Liver (tissue), 3 donors: ENCODE measurements around the gene MAN2C1.
A peak's percentile ranks its signal among the peaks of the same experiment; 100 is the strongest.

Experiments
- GABPA ChIP-seq, 2 donors: IDR thresholded peaks in 1 of 2; conservative IDR thresholded peaks in 1 of 2; 2 replicates each; pipeline ENCODE4 v1.6.1; 2016; ENCODE audit warnings: antibody characterized with exemption in 2 of 2, mild to moderate bottlenecking in 1 of 2, moderate library complexity in 1 of 2
- JUND ChIP-seq, 2 donors: IDR thresholded peaks; 2 replicates each; pipeline ENCODE4 v1.6.1; 2016; ENCODE audit warnings: antibody characterized with exemption in 2 of 2
- SP1 ChIP-seq: IDR thresholded peaks from 2 replicates; pipeline ENCODE4 v1.6.1; 2018; ENCODE audit warnings: antibody characterized with exemption, mild to moderate bottlenecking
- TF ChIP-seq, protein P1 (sequence below): fragments of 150-350 bp; IDR thresholded peaks from 2 replicates; pipeline ENCODE4 v1.5.1; 2017; ENCODE audit warnings: improper control_type of control experiment, low read depth, low read length; ENCODE audit not compliant: missing input control
- TF ChIP-seq, protein P2 (sequence below): IDR thresholded peaks from 2 replicates; pipeline ENCODE4 v1.6.1; 2016; ENCODE audit warnings: antibody characterized with exemption, mild to moderate bottlenecking
- TF ChIP-seq, protein P3 (sequence below): IDR thresholded peaks from 2 replicates; pipeline ENCODE4 v1.6.1; 2016; ENCODE audit warnings: antibody characterized with exemption
- donor health status: healthy.
- donor health status: healthy.

DNA sequence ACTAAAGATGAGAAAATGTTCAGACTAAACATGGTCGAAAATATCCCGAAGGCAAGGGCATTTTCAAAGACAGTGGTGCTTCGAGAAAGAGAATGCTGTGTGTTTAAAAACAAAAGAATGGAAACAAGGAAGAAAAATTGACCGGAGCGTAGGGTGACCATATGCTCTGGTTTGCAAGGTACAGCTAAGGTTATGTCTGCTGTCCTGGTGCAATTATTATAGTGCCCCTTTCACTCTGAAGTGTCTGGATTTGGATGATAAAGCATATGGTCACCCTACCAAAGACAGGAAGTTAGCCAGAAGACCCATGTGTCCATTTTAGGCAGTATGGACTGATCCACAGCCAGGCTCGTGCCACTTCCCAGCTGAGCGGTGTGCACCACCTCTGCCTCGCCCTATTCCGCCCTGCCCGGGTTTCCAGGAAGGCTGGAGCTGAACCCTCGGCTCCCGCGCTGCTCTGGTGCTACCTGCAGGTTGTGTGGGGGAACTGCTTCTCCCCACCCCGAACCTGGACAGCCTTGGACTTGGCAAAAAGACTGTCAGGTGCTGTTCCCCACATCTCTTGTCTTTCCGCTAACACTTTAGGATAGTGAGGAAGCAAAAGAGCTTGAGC, 60.5 kb downstream of the MAN2C1 start:
- TF ChIP-seq, protein P1, sequence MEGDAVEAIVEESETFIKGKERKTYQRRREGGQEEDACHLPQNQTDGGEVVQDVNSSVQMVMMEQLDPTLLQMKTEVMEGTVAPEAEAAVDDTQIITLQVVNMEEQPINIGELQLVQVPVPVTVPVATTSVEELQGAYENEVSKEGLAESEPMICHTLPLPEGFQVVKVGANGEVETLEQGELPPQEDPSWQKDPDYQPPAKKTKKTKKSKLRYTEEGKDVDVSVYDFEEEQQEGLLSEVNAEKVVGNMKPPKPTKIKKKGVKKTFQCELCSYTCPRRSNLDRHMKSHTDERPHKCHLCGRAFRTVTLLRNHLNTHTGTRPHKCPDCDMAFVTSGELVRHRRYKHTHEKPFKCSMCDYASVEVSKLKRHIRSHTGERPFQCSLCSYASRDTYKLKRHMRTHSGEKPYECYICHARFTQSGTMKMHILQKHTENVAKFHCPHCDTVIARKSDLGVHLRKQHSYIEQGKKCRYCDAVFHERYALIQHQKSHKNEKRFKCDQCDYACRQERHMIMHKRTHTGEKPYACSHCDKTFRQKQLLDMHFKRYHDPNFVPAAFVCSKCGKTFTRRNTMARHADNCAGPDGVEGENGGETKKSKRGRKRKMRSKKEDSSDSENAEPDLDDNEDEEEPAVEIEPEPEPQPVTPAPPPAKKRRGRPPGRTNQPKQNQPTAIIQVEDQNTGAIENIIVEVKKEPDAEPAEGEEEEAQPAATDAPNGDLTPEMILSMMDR: peak; percentile 52
- TF ChIP-seq, protein P2, sequence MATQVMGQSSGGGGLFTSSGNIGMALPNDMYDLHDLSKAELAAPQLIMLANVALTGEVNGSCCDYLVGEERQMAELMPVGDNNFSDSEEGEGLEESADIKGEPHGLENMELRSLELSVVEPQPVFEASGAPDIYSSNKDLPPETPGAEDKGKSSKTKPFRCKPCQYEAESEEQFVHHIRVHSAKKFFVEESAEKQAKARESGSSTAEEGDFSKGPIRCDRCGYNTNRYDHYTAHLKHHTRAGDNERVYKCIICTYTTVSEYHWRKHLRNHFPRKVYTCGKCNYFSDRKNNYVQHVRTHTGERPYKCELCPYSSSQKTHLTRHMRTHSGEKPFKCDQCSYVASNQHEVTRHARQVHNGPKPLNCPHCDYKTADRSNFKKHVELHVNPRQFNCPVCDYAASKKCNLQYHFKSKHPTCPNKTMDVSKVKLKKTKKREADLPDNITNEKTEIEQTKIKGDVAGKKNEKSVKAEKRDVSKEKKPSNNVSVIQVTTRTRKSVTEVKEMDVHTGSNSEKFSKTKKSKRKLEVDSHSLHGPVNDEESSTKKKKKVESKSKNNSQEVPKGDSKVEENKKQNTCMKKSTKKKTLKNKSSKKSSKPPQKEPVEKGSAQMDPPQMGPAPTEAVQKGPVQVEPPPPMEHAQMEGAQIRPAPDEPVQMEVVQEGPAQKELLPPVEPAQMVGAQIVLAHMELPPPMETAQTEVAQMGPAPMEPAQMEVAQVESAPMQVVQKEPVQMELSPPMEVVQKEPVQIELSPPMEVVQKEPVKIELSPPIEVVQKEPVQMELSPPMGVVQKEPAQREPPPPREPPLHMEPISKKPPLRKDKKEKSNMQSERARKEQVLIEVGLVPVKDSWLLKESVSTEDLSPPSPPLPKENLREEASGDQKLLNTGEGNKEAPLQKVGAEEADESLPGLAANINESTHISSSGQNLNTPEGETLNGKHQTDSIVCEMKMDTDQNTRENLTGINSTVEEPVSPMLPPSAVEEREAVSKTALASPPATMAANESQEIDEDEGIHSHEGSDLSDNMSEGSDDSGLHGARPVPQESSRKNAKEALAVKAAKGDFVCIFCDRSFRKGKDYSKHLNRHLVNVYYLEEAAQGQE: no peak
- TF ChIP-seq SP1: no peak
- TF ChIP-seq, protein P3, sequence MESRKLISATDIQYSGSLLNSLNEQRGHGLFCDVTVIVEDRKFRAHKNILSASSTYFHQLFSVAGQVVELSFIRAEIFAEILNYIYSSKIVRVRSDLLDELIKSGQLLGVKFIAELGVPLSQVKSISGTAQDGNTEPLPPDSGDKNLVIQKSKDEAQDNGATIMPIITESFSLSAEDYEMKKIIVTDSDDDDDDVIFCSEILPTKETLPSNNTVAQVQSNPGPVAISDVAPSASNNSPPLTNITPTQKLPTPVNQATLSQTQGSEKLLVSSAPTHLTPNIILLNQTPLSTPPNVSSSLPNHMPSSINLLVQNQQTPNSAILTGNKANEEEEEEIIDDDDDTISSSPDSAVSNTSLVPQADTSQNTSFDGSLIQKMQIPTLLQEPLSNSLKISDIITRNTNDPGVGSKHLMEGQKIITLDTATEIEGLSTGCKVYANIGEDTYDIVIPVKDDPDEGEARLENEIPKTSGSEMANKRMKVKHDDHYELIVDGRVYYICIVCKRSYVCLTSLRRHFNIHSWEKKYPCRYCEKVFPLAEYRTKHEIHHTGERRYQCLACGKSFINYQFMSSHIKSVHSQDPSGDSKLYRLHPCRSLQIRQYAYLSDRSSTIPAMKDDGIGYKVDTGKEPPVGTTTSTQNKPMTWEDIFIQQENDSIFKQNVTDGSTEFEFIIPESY: no peak
- TF ChIP-seq JUND (IDR thresholded peaks at IDR 0.05): no peak
- no peak for TF ChIP-seq GABPA (IDR thresholded peaks at IDR 0.05 in 1 of 2, conservative IDR thresholded peaks at IDR 0.05 in 1 of 2)
